ENCODE results near the gene OPRPN. TPM values are rescaled to one million over a fixed set of nuclear protein-coding genes. Genes with fewer than 3 reads are reported as not detected.

Gene OPRPN
- total RNA-seq, 1 donor from 2014 or later = not detected

GRCh38 chr4:70365479-70365878, 32.3 kb upstream of the OPRPN start:
- intact Hi-C loops (cut with micrococcal nuclease) = no loop called here
- DNase-seq = no peak
- Histone ChIP-seq H3K9me3 (replicated peaks) (no peaks in the 10 kb centered on the region), H3K4me1 (no peaks in the 10 kb centered on the region), H3K36me3 (no peaks in the 10 kb centered on the region), H3K27me3 (ENCODE audit: low read depth) (no peaks in the 10 kb centered on the region), H3K27ac (replicated peaks) (no peak overlapping the region), H3K4me3 (no peak overlapping the region)
- TF ChIP-seq, protein P1, sequence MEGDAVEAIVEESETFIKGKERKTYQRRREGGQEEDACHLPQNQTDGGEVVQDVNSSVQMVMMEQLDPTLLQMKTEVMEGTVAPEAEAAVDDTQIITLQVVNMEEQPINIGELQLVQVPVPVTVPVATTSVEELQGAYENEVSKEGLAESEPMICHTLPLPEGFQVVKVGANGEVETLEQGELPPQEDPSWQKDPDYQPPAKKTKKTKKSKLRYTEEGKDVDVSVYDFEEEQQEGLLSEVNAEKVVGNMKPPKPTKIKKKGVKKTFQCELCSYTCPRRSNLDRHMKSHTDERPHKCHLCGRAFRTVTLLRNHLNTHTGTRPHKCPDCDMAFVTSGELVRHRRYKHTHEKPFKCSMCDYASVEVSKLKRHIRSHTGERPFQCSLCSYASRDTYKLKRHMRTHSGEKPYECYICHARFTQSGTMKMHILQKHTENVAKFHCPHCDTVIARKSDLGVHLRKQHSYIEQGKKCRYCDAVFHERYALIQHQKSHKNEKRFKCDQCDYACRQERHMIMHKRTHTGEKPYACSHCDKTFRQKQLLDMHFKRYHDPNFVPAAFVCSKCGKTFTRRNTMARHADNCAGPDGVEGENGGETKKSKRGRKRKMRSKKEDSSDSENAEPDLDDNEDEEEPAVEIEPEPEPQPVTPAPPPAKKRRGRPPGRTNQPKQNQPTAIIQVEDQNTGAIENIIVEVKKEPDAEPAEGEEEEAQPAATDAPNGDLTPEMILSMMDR (IDR thresholded peaks at IDR 0.05; ENCODE audit: borderline replicate concordance) = no peak

DNA sequence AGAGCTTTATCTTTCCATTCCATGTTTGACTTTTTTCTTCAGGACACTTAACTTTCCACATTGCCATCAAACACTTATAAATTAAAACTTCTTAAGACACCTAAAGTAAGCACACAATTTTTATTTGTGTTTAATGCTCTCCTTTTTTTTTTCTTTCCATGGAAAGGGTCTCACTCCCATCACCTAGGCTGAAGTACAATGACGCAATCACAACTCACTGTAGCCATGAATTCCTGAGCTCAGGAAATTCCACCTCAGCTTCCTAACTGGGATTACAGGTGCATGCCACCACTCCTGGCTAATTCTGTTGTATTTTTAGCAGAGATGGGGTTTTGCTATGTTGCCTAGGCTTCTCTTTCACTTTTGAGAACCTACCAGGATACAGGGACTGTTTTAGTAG, 29.9 kb upstream of the OPRPN start:
- H3K27me3 ChIP-seq (ENCODE audit: low read depth) = no peaks in the 10 kb centered on the region
- no peak overlapping the region for H3K27ac ChIP-seq (replicated peaks)
- DNase-seq = no peak
- H3K4me3 ChIP-seq = no peak overlapping the region
- H3K9me3 ChIP-seq (replicated peaks) = no peaks in the 10 kb centered on the region
- H3K36me3 ChIP-seq = no peaks in the 10 kb centered on the region
- intact Hi-C loops (cut with micrococcal nuclease) = no loop called here
- TF ChIP-seq, protein P1 (IDR thresholded peaks at IDR 0.05; ENCODE audit: borderline replicate concordance) = no peak
- H3K4me1 ChIP-seq = no peaks in the 10 kb centered on the region

DNA sequence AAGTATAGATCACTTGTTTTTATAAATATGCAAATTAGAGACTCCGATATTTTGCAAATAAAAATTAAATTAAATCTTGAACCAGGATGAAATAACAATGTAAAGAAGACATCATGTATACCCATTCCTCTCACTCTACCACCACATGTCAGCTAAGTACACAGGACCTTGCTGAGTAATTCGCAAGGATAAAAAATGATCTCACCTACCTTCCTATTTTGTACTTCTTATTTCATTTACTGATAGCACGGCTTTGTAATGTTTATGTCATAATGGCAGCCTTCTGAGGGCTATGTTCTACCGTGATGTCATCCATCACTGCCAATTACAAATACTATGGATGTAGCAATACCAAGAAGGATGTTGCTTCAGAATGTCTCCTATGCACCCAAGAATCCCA, 25.8 kb upstream of the OPRPN start:
- TF ChIP-seq, protein P1 (IDR thresholded peaks at IDR 0.05; ENCODE audit: borderline replicate concordance) = no peak
- intact Hi-C loops (cut with micrococcal nuclease) = no loop called here

DNA sequence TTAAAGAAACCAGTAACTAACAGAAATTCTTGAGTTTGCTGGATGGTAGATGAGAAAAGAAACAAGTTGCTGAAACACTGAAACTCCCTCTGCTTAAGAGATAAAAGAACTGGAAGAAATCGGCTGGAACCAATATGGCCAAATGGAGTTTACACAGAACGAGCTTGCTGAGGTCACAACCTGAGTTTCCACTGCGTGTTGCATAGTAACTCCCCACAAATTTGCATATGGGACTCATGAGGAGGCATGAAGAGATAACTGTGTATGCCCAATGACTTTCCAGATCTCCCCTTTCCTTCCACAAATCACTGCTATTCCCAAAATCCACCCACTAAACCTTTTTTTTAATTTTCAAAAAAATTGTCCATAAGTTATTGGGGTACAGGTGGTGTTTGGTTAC, 25.0 kb upstream of the OPRPN start:
- intact Hi-C loops (cut with micrococcal nuclease) = no loop called here
- H3K4me1 ChIP-seq = no peaks in the 10 kb centered on the region
- no peaks in the 10 kb centered on the region for H3K36me3 ChIP-seq
- H3K27me3 ChIP-seq (ENCODE audit: low read depth) = no peaks in the 10 kb centered on the region
- peaks cover 13% of the 10 kb centered on the region for H3K9me3 ChIP-seq (replicated peaks)
- no peak for DNase-seq
- TF ChIP-seq, protein P1 (IDR thresholded peaks at IDR 0.05; ENCODE audit: borderline replicate concordance) = no peak
- no peak overlapping the region for H3K27ac ChIP-seq (replicated peaks)
- H3K4me3 ChIP-seq = no peak overlapping the region

More for the DNA sequence above, 25.8 kb upstream of the OPRPN start:
- H3K36me3 ChIP-seq = no peaks in the 10 kb centered on the region
- no peak overlapping the region for H3K27ac ChIP-seq (replicated peaks)
- H3K9me3 ChIP-seq (replicated peaks) = peaks cover 10% of the 10 kb centered on the region
- DNase-seq = no peak
- H3K4me3 ChIP-seq = no peak overlapping the region
- no peaks in the 10 kb centered on the region for H3K4me1 ChIP-seq
- no peaks in the 10 kb centered on the region for H3K27me3 ChIP-seq (ENCODE audit: low read depth)

DNA sequence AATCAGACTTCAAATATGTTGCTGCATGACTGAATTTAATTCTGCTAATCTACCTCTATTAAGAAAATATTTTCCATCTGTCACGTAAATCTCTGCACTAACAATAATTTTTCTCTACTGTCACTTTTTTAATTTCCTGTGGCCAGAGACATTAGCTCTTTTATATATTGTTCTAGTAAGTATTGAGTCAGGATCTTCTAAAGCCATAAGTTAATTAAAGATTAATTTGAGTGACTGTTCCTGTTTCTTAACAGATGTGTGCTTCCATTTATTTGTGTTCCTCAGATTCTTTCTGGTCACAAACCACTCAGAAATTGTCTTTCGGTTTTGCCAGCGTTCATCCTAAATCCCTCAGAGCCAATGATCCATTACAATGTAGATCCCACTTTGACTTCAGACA, 17.2 kb upstream of the OPRPN start:
- H3K27ac ChIP-seq (replicated peaks) = no peak overlapping the region
- TF ChIP-seq, protein P1 (IDR thresholded peaks at IDR 0.05; ENCODE audit: borderline replicate concordance) = no peak
- intact Hi-C loops (cut with micrococcal nuclease) = no loop called here

More for the DNA sequence above, 17.2 kb upstream of the OPRPN start:
- Histone ChIP-seq H3K36me3 (no peaks in the 10 kb centered on the region), H3K4me3 (no peak overlapping the region), H3K4me1 (no peaks in the 10 kb centered on the region), H3K27me3 (ENCODE audit: low read depth) (no peaks in the 10 kb centered on the region), H3K9me3 (replicated peaks) (peaks cover 7% of the 10 kb centered on the region)
- DNase-seq = no peak

Data from left ventricle myocardium inferior (tissue), 1 donor.